NCI-H2196 (cell line): ENCODE data around the gene GRM8.
A peak's percentile ranks its signal among the peaks of the same experiment; 100 is the strongest.

ENCODE experiments used
- DNase-seq: peaks from one replicate; lab custom pipeline; 2025; ENCODE audit not compliant: unreplicated experiment; lab: John Stamatoyannopoulos, UW

The GRM8 gene

DNA sequence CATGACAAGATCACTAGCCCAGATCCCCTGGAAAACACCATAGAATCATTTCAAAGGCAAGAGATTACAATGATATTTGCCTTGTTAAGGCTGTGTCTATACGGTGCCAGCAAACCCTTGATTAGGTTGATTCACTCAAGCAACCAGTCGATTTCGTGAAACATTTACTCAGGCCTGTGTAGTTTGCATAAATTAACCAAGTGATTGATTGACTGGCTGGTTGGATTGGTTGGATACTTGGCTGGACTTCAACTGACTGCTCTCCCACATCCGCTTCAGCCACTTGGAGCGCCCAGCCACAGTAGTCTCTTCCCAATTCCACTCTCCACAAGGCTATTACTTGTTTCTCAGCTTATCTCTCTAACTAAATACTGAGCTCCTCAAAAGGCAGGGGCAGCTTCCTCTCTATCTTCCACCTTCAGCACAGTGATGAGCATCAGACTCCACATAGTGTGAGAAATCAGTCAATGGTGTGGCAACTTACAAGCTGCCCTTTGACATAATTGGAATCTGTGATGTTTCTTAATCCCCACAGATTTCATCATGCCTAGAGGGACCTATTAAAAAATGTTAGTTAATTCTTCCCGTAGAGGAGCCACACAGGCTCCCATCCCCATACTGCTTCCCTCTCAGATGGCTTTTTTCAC is 217.4 kb downstream of the GRM8 start:
- no peak for DNase-seq

GRCh38 chr7:127034186-127034806 is 218.4 kb downstream of the GRM8 start:
- no peak for DNase-seq

- DNase-seq = no peak
Measured at GRCh38 chr7:127029823-127030222, 222.9 kb downstream of the GRM8 start.

DNA sequence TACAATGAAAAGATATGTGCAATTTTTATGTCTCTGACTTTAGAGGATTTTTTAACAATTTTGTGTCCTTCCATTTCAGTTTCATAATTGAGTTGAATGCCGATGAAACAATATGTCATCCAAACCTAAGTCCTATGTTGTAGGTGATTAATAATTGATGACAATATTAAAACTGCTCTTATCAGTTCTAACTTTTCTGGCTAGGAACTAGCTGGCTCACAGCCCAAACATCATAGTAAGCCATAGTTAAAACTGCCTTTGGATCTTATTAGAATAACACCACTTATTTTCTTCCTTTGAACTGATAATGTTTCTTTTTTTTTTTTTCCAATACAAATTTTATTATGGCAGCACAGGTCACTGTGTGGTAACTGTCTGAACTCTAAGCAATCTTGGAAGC is 230.9 kb downstream of the GRM8 start:
- DNase-seq = no peak

DNA sequence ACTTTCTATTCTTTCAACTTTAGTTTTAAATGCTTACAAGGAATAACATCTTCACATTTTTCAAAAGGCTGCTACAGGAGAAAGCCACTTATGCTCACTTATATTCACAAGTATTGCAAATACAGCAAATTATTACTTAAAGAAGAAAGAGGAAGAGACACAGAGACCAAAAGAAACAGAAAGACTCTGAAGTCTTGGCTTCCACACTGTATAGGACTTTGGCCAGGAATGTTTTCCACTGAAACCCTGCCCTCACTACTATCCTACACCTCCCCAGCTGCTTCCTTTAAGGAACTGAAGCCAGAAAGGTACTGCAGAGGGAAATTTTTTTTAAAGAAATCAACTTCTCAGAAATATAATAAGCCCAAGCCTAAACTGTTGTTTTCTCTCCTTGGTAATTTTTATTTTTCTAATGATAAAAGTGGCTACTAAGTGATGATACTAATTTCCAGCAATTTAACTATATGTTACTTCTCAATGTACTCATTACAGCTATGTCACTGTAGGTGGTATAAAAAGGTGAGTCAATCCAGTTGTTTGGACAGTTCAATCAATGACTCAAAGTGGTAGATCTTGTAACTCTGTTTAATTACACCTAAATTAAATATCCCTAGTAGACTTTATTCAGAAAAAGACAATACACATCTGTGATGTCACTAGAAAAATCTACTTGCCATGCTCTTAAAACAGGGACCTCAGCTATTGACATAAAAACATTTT is 231.6 kb downstream of the GRM8 start:
- no peak for DNase-seq

DNA sequence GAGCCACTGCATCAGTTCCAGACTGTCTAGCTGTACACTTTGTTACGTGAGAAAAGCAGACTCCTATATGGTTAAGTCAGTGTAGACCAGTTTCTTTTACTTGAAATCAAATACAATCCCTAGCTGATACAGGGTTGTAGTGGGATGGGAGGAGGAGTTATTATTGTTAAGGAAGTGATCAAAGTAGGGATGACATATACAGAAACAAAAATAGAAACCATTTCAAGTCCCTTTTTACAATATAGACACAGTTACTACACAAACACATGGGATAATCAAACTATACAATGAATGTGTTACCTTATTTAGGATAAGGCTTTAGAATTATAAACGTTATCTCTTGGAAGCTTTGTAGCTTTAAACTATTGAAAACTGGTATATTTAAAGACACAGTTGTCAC is 233.9 kb downstream of the GRM8 start:
- no peak for DNase-seq

GRCh38 chr7:127017196-127017595 is 235.5 kb downstream of the GRM8 start:
- no peak for DNase-seq

GRCh38 chr7:127000725-127001124 is 252.0 kb downstream of the GRM8 start:
- DNase-seq = no peak

DNA sequence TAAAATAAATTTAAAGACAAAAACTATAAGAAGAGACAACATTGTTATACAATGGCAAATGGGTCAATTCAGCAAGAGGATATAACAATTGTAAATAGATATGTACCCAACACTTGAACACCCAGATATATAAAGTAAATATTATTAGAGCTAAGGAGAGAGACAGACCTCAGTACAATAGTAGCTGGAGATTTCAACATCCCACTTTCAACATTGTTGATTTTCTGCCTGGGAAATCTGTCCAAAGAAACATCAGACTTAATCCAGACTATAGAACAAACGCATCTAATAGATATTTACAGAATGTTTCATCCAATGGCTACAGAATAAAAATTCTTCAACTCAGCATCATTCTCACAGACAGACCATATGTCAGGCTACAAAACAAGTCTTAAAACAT is 256.1 kb downstream of the GRM8 start:
- no peak for DNase-seq

- no peak for DNase-seq
Measured at GRCh38 chr7:126993626-126994213, 259.0 kb downstream of the GRM8 start.

- no peak for DNase-seq
Measured at GRCh38 chr7:126988022-126988421, 264.7 kb downstream of the GRM8 start.

GRCh38 chr7:126979722-126980121 is 273.0 kb downstream of the GRM8 start:
- DNase-seq = no peak

DNA sequence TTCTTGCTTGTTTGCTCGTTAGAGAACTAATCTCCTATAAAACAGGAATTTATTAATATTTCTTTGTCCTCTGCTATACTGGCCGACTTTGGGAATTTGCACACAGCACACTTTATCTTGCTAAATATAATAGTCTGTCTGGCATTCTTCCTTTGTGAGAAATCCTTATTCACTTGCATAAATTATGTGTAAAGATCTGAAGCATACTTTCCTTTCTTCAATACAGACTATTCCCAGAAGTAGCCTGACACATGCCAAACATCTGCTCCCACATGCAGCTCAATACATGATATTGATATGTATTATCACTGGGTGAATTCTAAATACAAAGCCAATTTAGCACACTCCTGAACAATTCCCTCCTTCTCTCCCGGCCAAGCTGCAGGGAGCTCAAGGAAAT is 273.9 kb downstream of the GRM8 start:
- no peak for DNase-seq

GRCh38 chr7:126973066-126973465 is 279.7 kb downstream of the GRM8 start:
- no peak for DNase-seq

GRCh38 chr7:126972571-126972970 is 280.2 kb downstream of the GRM8 start:
- no peak for DNase-seq

DNA sequence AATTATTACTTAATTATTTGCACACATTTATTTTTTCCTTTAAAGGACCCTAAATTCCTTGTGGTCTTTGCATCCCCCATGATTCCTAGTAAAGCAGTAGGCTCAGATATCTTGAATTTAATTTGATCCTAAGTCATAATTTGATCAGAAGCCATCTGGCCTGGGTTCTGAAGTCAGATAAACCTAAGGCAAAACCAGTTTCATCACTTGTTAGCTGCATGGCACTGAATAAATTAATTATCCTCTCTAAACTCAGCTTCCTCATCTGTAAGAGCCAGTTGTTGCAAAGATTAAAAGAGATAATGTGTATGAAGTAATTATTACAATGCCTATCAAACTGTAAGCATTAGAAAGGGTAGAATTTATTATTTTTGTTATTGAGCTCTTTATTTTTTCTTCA is 293.1 kb downstream of the GRM8 start:
- no peak for DNase-seq

- DNase-seq = no peak
Measured at GRCh38 chr7:126958367-126958766, 294.4 kb downstream of the GRM8 start.

GRCh38 chr7:126957443-126957842 is 295.3 kb downstream of the GRM8 start:
- DNase-seq = no peak

GRCh38 chr7:126953461-126953860 is 299.3 kb downstream of the GRM8 start:
- no peak for DNase-seq

DNA sequence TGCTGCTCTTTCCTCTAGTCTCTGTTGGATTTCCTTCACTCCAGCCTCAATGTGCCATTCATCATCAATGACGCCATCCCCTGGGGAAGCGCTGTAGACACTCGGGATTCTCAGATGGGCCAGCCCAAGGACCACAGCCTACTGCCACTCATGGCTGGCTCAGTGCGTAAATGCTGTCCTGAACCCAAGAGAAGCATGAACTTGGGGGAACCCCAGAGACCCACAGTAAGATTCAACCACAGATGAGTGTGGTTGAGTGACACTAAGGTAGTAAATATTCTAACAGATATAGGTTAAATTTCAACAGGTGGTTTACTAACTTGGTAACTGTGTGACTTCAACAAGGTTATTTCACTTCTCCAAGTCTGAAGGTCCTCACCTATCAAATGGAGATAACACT is 304.1 kb downstream of the GRM8 start:
- no peak for DNase-seq

DNA sequence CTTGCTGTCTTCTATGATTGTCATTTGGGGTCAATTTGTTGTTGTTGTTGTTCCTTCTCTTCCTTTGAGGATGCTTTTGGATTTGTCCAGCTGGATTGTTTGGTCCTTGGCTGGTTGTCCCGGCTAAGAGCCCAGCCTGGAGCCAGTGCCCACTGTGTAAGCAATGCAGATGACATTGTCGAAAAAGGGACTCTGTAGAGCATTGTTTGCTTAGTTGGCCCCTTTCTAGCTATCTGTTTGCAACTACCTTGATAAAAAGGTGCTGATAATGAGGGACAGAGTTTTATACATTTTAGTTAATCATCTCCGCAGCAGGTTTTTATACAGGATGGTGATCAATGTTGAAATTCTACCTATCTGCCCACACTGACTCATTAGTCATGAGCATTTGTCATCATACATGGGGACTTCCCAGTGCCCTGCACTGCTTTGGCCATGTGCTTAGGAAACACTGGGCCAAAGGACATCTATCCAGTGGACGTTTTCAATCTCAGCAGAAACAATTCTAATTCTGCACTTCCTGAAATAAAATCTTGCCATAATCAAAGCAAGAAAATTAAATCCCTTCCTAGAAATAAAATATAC is 311.9 kb downstream of the GRM8 start:
- DNase-seq = no peak

DNA sequence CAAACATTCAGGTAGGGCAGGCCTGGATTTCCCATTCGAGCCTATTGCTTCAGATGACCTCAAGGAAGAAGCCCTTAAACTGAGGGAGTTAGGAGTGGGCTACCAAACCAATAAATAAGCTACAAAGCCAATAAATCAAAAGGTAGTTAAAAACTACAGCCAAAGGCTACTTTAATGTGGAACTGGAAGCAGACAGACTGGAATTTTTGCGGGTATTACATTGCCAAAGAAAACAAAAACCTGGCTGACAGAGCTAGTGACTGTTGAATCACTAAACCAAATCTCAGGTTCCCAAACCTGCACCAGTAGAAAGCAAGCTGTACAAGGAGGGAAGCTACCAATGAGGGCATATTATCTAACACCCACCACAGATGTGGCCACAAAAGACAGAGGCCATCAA is 315.6 kb downstream of the GRM8 start:
- peak; percentile 53 for DNase-seq
